ENCODE data around the gene TTLL3. TPM values are rescaled to one million over a fixed set of nuclear protein-coding genes. Genes with fewer than 3 reads are reported as not detected.

Gene TTLL3
- total and polyA plus RNA-seq, 2 donors (not counting 3 experiments of a cell fraction or from before 2014, with no cell fraction given), result 43.5 to 65.2 TPM

- intact Hi-C loops (cut with micrococcal nuclease) (loop anchor here (5.0 kb wide), 1 partner anchor 481 kb away; the partner anchor contains the start of gene SEC13), dilution Hi-C loops (cut with MboI; ENCODE audit: extremely low pct_ligation_motif_present, low sequenced_read_pairs) (no loop called here)
- H3K4me1 ChIP-seq (ENCODE audit: control insufficient read depth, extremely low read depth, insufficient read depth, low read length), result peaks cover 26% of the 10 kb centered on the region
- FAIRE-seq (no peak), DNase-seq (ENCODE audit: low read depth, low spot score) (no peak)
- no peak overlapping the region for H3K4me3 ChIP-seq (replicated peaks in 1 of 3; ENCODE audit: insufficient read depth in 1 of 3, low read depth in 1 of 3, low read length in 3 of 3)
- H2AFZ ChIP-seq (ENCODE audit: low read depth, low read length), result no peak overlapping the region
- no peak overlapping the region for H3K4me2 ChIP-seq (ENCODE audit: insufficient read depth, low read length)
- no peaks in the 10 kb centered on the region for H3K9me1 ChIP-seq (replicated peaks; ENCODE audit: control insufficient read depth, extremely low read depth, insufficient read depth, low read length)
- POLR2A ChIA-PET, result no interaction called here
- H3K27me3 ChIP-seq (ENCODE audit: control insufficient read depth in 2 of 2, insufficient read depth in 2 of 2, low read length in 2 of 2), result no peaks in the 10 kb centered on the region
- TF ChIP-seq JUN (IDR thresholded peaks at IDR 0.05; ENCODE audit: borderline replicate concordance, insufficient read depth, insufficient read length, low read depth) (no peak), GATA2 (IDR thresholded peaks at IDR 0.05; ENCODE audit: insufficient read depth, insufficient read length, low read depth, low read length) (no peak), FOS (IDR thresholded peaks at IDR 0.05; ENCODE audit: borderline replicate concordance, insufficient read depth, low read length) (no peak), POLR2AphosphoS5 (IDR thresholded peaks at IDR 0.05; ENCODE audit: insufficient read depth, low read depth, low read length) (no peak), MAX (IDR thresholded peaks at IDR 0.05; ENCODE audit: insufficient read depth, insufficient read length) (no peak), MYC (IDR thresholded peaks at IDR 0.05; ENCODE audit: low read depth, low read length) (no peak), POLR2A (IDR thresholded peaks at IDR 0.05; ENCODE audit: low read depth, low read length) (no peak), EZH2 (IDR thresholded peaks at IDR 0.05; ENCODE audit: borderline replicate concordance, low read depth, low read length, severe bottlenecking) (no peak)
- TF ChIP-seq, protein P1, sequence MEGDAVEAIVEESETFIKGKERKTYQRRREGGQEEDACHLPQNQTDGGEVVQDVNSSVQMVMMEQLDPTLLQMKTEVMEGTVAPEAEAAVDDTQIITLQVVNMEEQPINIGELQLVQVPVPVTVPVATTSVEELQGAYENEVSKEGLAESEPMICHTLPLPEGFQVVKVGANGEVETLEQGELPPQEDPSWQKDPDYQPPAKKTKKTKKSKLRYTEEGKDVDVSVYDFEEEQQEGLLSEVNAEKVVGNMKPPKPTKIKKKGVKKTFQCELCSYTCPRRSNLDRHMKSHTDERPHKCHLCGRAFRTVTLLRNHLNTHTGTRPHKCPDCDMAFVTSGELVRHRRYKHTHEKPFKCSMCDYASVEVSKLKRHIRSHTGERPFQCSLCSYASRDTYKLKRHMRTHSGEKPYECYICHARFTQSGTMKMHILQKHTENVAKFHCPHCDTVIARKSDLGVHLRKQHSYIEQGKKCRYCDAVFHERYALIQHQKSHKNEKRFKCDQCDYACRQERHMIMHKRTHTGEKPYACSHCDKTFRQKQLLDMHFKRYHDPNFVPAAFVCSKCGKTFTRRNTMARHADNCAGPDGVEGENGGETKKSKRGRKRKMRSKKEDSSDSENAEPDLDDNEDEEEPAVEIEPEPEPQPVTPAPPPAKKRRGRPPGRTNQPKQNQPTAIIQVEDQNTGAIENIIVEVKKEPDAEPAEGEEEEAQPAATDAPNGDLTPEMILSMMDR (IDR thresholded peaks at IDR 0.05; ENCODE audit: extremely low read depth in 1 of 2, insufficient read depth in 1 of 2, low read depth in 1 of 2, low read length in 2 of 2), result no peak
- no peaks in the 10 kb centered on the region for H3K9me3 ChIP-seq (replicated peaks; ENCODE audit: control insufficient read depth, insufficient read depth, low read length)
- BruUV-seq (replicated peaks), result no TSS peak
- CTCF ChIA-PET, result interaction anchor here (1.4 kb wide), 1 partner anchor 106 kb away, joined by 6 read pairs; no protein-coding TSS in a partner anchor
- H4K20me1 ChIP-seq (replicated peaks; ENCODE audit: control insufficient read depth, extremely low read depth, insufficient read depth, low read length), result no peaks in the 10 kb centered on the region
- H3K9ac ChIP-seq (replicated peaks; ENCODE audit: extremely low read depth, insufficient read depth, low read length), result no peak overlapping the region
- peaks cover 4% of the 10 kb centered on the region in 2 experiments for H3K36me3 ChIP-seq (ENCODE audit: control insufficient read depth in 2 of 2, extremely low read depth in 1 of 2, insufficient read depth in 2 of 2, low read length in 2 of 2)
- H3K27ac ChIP-seq (ENCODE audit: insufficient read depth, low read depth, low read length), result no peak overlapping the region
- H3K79me2 ChIP-seq (ENCODE audit: control insufficient read depth, insufficient read depth, low read length), result peaks cover 3% of the 10 kb centered on the region
These were observed 31.0 kb downstream of the TTLL3 start for GRCh38 chr3:9841015-9841414.

Measured in endothelial cell of umbilical vein (primary cell).